Body of pancreas (tissue), 4 donors: ENCODE results near the gene WIPI1. TPM values are rescaled to one million over a fixed set of nuclear protein-coding genes. Genes with fewer than 3 reads are reported as not detected.
A peak's percentile ranks its signal among the peaks of the same experiment; 100 is the strongest.

Source experiments
- ATAC-seq: fragments of 150-250 bp; one replicate; pipeline ENCODE4 v1.9.1; 2016
- DNase-seq, 4 donors: peaks; one replicate each; pipeline ENCODE4 v3.0.0-alpha.2; 2019
- H3K27ac ChIP-seq, 4 donors: fragments of 200-600 bp; sonication (generic); 1 replicate in 3 of 4; 2 replicates in 1 of 4; pipeline versions ENCODE4 v1.5.1 to v1.6.1; 2016 to 2019; ENCODE audit warnings: mild to moderate bottlenecking in 1 of 4, mixed read lengths in 1 of 4, moderate library complexity in 1 of 4
- H3K27me3 ChIP-seq, 2 donors: fragments of 200-600 bp; sonication (generic); one replicate each; pipeline ENCODE4 v1.6.0; 2016; ENCODE audit warnings: mild to moderate bottlenecking in 1 of 2
- H3K36me3 ChIP-seq, 2 donors: fragments of 200-600 bp; sonication (generic); replicated peaks in 1 of 2; 2 replicates each; pipeline ENCODE4 v1.5.1; 2016; ENCODE audit warnings: low read depth in 2 of 2; ENCODE audit not compliant: insufficient read depth in 1 of 2
- H3K4me1 ChIP-seq: fragments of 200-600 bp; sonication (generic); one replicate; pipeline ENCODE4 v1.6.0; 2016
- H3K4me3 ChIP-seq, 2 donors: fragments of 200-600 bp; sonication (generic); 1 replicate in 1 of 2; 2 replicates in 1 of 2; pipeline ENCODE4 v1.5.1; 2016 to 2019
- H3K9me3 ChIP-seq, 3 donors: fragments of 200-600 bp; sonication (generic); 1 replicate in 2 of 3; 2 replicates in 1 of 3; pipeline ENCODE4 v1.5.1; 2016
- CTCF ChIP-seq, 7 experiments: fragments of 450-650 bp in 4 of 7; fragments of 200-600 bp in 3 of 7; sonication (generic) in 3 of 7; IDR thresholded peaks; one replicate each; pipeline ENCODE4 v1.5.1; 2016 to 2019; ENCODE audit warnings: antibody characterized with exemption in 7 of 7
- POLR2A ChIP-seq, 3 donors: fragments of 450-650 bp; IDR thresholded peaks; one replicate each; pipeline ENCODE4 v1.6.1; 2016; ENCODE audit warnings: antibody characterized with exemption in 3 of 3, mild to moderate bottlenecking in 2 of 3
- WGBS, 2 donors: methylation state at CpG; one replicate each; pipeline ENCODE4 v1.1.5; 2017; 5-methylcytosine and 5-hydroxymethylcytosine counted together
- intact Hi-C: fragments of 100-400 bp; cut with DNase I; formaldehyde crosslinking; loops from one replicate; pipeline ENCODE4 v1.15.1; 2023
- total RNA-seq, 2 donors: library from RNA; depleted of rRNA; stranded (reverse); fragments of >200 nt; gene quantifications; one replicate each; pipeline ENCODE4 v1.1.0, GENCODE V29; 2016

The WIPI1 gene
- total RNA-seq, 2 donors from 2014 or later: 20.5 to 22.4 TPM

- Histone ChIP-seq H3K4me3 (peak overlapping the region in 1 of 2 donors; percentile 38), H3K36me3 (no peaks in the 10 kb centered on the region), H3K9me3 (no peaks in the 10 kb centered on the region), H3K27me3 (no peaks in the 10 kb centered on the region), H3K4me1 (peaks cover 40% of the 10 kb centered on the region), H3K27ac (peak overlapping the region; percentile 44 to 89 (median 78))
- DNase-seq (no peak), ATAC-seq (no peak)
- intact Hi-C loops: no loop called here
- TF ChIP-seq POLR2A (IDR thresholded peaks at IDR 0.05) (no peak), CTCF (IDR thresholded peaks at IDR 0.05) (no peak)
- 20 to 21% methylated on average over 12 of the region's 12 CpGs for WGBS, 2 donors
Measured at GRCh38 chr17:68458260-68459036, 1.2 kb upstream of the WIPI1 start.

GRCh38 chr17:68457539-68458259 is 403 bp upstream of the WIPI1 start:
- Histone ChIP-seq H3K27ac (peak overlapping the region; percentile 75 to 93 (median 79)), H3K27me3 (no peaks in the 10 kb centered on the region), H3K9me3 (no peaks in the 10 kb centered on the region), H3K36me3 (no peaks in the 10 kb centered on the region), H3K4me3 (peak overlapping the region in 1 of 2 donors; percentile 38), H3K4me1 (peaks cover 34% of the 10 kb centered on the region)
- WGBS, 2 donors: 0 to 1% methylated on average over 9 to 49 of the region's 54 CpGs
- TF ChIP-seq POLR2A (IDR thresholded peaks at IDR 0.05) (peak; percentile 65 to 87 (median 85)), CTCF (IDR thresholded peaks at IDR 0.05) (peak in 4 of 7 experiments; percentile 16 to 28 (median 21))
- intact Hi-C loops: no loop called here
- DNase-seq (peak; percentile 99 to 100 (median 99)), ATAC-seq (peak; percentile 90)

- Histone ChIP-seq H3K4me1 (peaks cover 23% of the 10 kb centered on the region), H3K27me3 (no peaks in the 10 kb centered on the region), H3K36me3 (no peaks in the 10 kb centered on the region), H3K9me3 (no peaks in the 10 kb centered on the region), H3K27ac (peak overlapping the region; percentile 75 to 93 (median 84)), H3K4me3 (peak overlapping the region; percentile 62 to 73)
- 3 to 8% methylated on average over 23 of the region's 23 CpGs for WGBS, 2 donors
- peak; percentile 69 to 83 (median 78) for DNase-seq
- peak in 2 of 3 donors; percentile 45 to 61 for TF ChIP-seq POLR2A (IDR thresholded peaks at IDR 0.05)
- no peak for TF ChIP-seq CTCF (IDR thresholded peaks at IDR 0.05)
- intact Hi-C loops: no loop called here
- peak; percentile 53 for ATAC-seq
Measured at GRCh38 chr17:68456339-68457167, 743 bp downstream of the WIPI1 start.

- no peaks in the 10 kb centered on the region for H3K9me3 ChIP-seq
- intact Hi-C loops: no loop called here
- peaks cover 19% of the 10 kb centered on the region for H3K4me1 ChIP-seq
- H3K36me3 ChIP-seq: no peaks in the 10 kb centered on the region
- H3K27me3 ChIP-seq: no peaks in the 10 kb centered on the region
- WGBS, 2 donors: 12 to 13% methylated on average over 4 of the region's 4 CpGs
- ATAC-seq (no peak), DNase-seq (peak in 1 of 4 donors; percentile 37)
- peak overlapping the region; percentile 75 to 93 (median 84) for H3K27ac ChIP-seq
- H3K4me3 ChIP-seq: no peak overlapping the region
- no peak for TF ChIP-seq POLR2A (IDR thresholded peaks at IDR 0.05)
- no peak for TF ChIP-seq CTCF (IDR thresholded peaks at IDR 0.05)
Measured at GRCh38 chr17:68455901-68456338, 1.4 kb downstream of the WIPI1 start.
